GM21360 (cell line): ENCODE data around the gene CLASRP.
A peak's percentile ranks its signal among the peaks of the same experiment; 100 is the strongest.
"Not testable (repeated sequence)": the region's sequence is repeated elsewhere in the genome, so short reads cannot be mapped to it uniquely, and the experiment has no call there.

ENCODE experiments used
- ATAC-seq: cut with Tn5 transposase; IDR thresholded peaks from one replicate; pipeline ENCODE4 v1.9.1; 2021; ENCODE audit warnings: mild to moderate bottlenecking, moderate library complexity; ENCODE audit not compliant: unreplicated experiment

The CLASRP gene

GRCh38 chr19:45038931-45039893, at the start of gene CLASRP:
TSS of gene CLASRP (plus strand) at chr19:45039045. CDS start at chr19:45040213, 1,168 bp downstream.
- ATAC-seq: peak; percentile 83

- no peak for ATAC-seq
Measured at GRCh38 chr19:44990459-44990858, 48.4 kb upstream of the CLASRP start.

- ATAC-seq: no peak
Measured at GRCh38 chr19:44990966-44991365, 47.9 kb upstream of the CLASRP start.

- no peak for ATAC-seq
Measured at GRCh38 chr19:44992336-44993163, 46.3 kb upstream of the CLASRP start.

GRCh38 chr19:44993526-44993925, 45.3 kb upstream of the CLASRP start:
- no peak for ATAC-seq

- no peak for ATAC-seq
Measured at GRCh38 chr19:44993926-44994537, 44.8 kb upstream of the CLASRP start.

GRCh38 chr19:44998025-44998424, 40.8 kb upstream of the CLASRP start:
- no peak for ATAC-seq

- not testable (repeated sequence) for ATAC-seq
Measured at GRCh38 chr19:44999131-44999925, 39.5 kb upstream of the CLASRP start.

GRCh38 chr19:45000665-45001064, 38.2 kb upstream of the CLASRP start:
- not testable (repeated sequence) for ATAC-seq

GRCh38 chr19:45001087-45001739, 37.6 kb upstream of the CLASRP start, which contains the start of gene RELB:
TSS of gene RELB (plus strand) at chr19:45001464. CDS start at chr19:45001580, 116 bp downstream.
- ATAC-seq: peak; percentile 41

- no peak for ATAC-seq
Measured at GRCh38 chr19:45003485-45003884, 35.4 kb upstream of the CLASRP start.

GRCh38 chr19:45005787-45006186, 33.1 kb upstream of the CLASRP start:
- no peak for ATAC-seq

- no peak for ATAC-seq
Measured at GRCh38 chr19:45008552-45008951, 30.3 kb upstream of the CLASRP start.

GRCh38 chr19:45009625-45010255, 29.1 kb upstream of the CLASRP start:
- no peak for ATAC-seq

GRCh38 chr19:45010306-45010705, 28.5 kb upstream of the CLASRP start:
- no peak for ATAC-seq

GRCh38 chr19:45011959-45012358, 26.9 kb upstream of the CLASRP start:
- no peak for ATAC-seq

- ATAC-seq: peak; percentile 68
Measured at GRCh38 chr19:45016388-45017314, 22.2 kb upstream of the CLASRP start.

- no peak for ATAC-seq
Measured at GRCh38 chr19:45019187-45019586, 19.7 kb upstream of the CLASRP start.
